ENCODE data around the gene CNTNAP4.

The CNTNAP4 gene

GRCh38 chr16:76309639-76310335, 32.6 kb downstream of the CNTNAP4 start:
- DNase-seq: no peak

- DNase-seq: no peak
Observed at GRCh38 chr16:76311260-76311659, 34.1 kb downstream of the CNTNAP4 start.

GRCh38 chr16:76318565-76318964, 41.4 kb downstream of the CNTNAP4 start:
- no peak for DNase-seq

GRCh38 chr16:76329106-76329505, 51.9 kb downstream of the CNTNAP4 start:
- DNase-seq: no peak

GRCh38 chr16:76335180-76335974, 58.2 kb downstream of the CNTNAP4 start:
- no peak for DNase-seq

- DNase-seq: no peak
Observed at GRCh38 chr16:76336112-76336511, 58.9 kb downstream of the CNTNAP4 start.

- DNase-seq: no peak
Observed at GRCh38 chr16:76338472-76338871, 61.3 kb downstream of the CNTNAP4 start.

GRCh38 chr16:76343769-76344168, 66.6 kb downstream of the CNTNAP4 start:
- DNase-seq: no peak

GRCh38 chr16:76345163-76345661, 68.0 kb downstream of the CNTNAP4 start:
- no peak for DNase-seq

- no peak for DNase-seq
Observed at GRCh38 chr16:76346210-76346609, 69.0 kb downstream of the CNTNAP4 start.

- no peak for DNase-seq
Observed at GRCh38 chr16:76351441-76351840, 74.2 kb downstream of the CNTNAP4 start.

- no peak for DNase-seq
Observed at GRCh38 chr16:76360404-76360803, 83.2 kb downstream of the CNTNAP4 start.

GRCh38 chr16:76370344-76370743, 93.1 kb downstream of the CNTNAP4 start:
- DNase-seq: no peak

GRCh38 chr16:76371441-76371840, 94.2 kb downstream of the CNTNAP4 start:
- no peak for DNase-seq

- no peak for DNase-seq
Observed at GRCh38 chr16:76373998-76374397, 96.8 kb downstream of the CNTNAP4 start.

GRCh38 chr16:76376988-76377387, 99.8 kb downstream of the CNTNAP4 start:
- DNase-seq: no peak

- DNase-seq: no peak
Observed at GRCh38 chr16:76378020-76378419, 100.8 kb downstream of the CNTNAP4 start.

GRCh38 chr16:76381096-76381495, 103.9 kb downstream of the CNTNAP4 start:
- no peak for DNase-seq

- DNase-seq: no peak
Observed at GRCh38 chr16:76385601-76386230, 108.5 kb downstream of the CNTNAP4 start.

GRCh38 chr16:76386784-76387183, 109.6 kb downstream of the CNTNAP4 start:
- no peak for DNase-seq

GRCh38 chr16:76387994-76388393, 110.8 kb downstream of the CNTNAP4 start:
- no peak for DNase-seq

GRCh38 chr16:76389126-76389525, 111.9 kb downstream of the CNTNAP4 start:
- DNase-seq: no peak

- DNase-seq: no peak
Observed at GRCh38 chr16:76390476-76390875, 113.3 kb downstream of the CNTNAP4 start.

GRCh38 chr16:76396977-76397376, 119.8 kb downstream of the CNTNAP4 start:
- no peak for DNase-seq
